Measurements from ENCODE around the gene C1orf232. TPM values are rescaled to one million over a fixed set of nuclear protein-coding genes. Genes with fewer than 3 reads are reported as not detected.

The C1orf232 gene
- total and polyA plus RNA-seq, 2 of the 4 experiments (the other 2 are of a cell fraction) = not detected

DNA sequence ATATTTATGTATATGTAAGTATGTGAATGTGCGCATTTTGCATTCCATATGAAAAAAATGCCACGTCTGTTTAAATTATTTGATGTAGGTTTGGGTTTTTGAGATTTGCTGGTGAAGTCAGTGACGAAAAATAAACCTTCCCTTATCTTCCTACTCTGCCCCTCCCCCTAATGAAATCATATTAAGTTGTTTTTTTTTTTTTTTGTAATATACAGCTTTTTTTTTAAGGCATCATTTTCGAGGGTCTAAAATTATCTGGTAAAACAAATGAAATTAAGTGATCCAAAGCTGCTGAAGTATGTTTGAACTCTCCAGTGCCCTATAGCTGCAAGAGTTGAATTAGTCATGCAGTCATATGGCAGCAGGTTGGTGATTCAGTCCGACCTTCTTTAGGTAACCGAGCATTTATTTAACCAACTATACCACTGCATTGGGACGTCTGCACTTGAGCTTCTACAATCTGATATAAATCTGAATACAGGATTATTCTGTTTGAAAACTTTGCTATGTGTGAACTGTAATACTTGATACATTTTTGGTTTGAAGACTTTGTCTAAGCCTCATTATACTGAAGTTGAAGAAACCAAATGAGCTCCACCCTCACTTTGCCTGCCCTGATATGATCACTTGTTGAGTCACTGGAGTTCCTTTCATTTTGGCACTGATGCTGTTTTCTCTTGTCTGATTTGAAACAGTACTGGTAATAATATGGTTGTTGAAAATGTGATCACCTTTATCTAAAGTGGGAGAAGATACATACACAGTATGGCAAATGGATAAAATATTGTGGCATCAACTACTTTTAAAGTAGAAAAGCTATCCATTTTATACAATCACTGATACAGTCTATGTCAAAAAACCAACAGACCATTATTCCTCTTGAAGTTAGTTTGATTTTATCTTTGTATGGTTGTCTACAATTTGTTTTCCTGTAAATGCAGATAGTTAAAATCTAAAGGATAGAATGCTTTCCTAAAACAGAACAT, 45.5 kb downstream of the C1orf232 start:
- Histone ChIP-seq H2AK9ac (replicated peaks; ENCODE audit: low read depth, low read length, poor library complexity) (no peak overlapping the region), H4K91ac (ENCODE audit: insufficient read depth, low read depth, low read length) (no peak overlapping the region), H3K4me1 (ENCODE audit: control insufficient read depth, insufficient read depth, low read length) (0 out of 2 replicates have a peak, but pooled peaks cover 1% of the 10 kb centered on the region), H3K9ac (ENCODE audit: low read depth, low read length) (no peak overlapping the region), H3K18ac (ENCODE audit: low read depth, low read length) (no peak overlapping the region), H3K36me3 (ENCODE audit: control insufficient read depth, insufficient read depth, low read length) (peaks cover 4% of the 10 kb centered on the region; the same call in 1 of the 2 replicates), H3K4ac (ENCODE audit: low read depth, low read length) (no peak overlapping the region), H2BK20ac (ENCODE audit: low read depth, low read length) (no peak overlapping the region), H2BK5ac (ENCODE audit: low read depth, low read length, poor library complexity, severe bottlenecking) (no peak overlapping the region), H3K14ac (replicated peaks; ENCODE audit: low read depth, low read length) (no peak overlapping the region), H3K27ac (ENCODE audit: insufficient read depth, low read length) (no peak overlapping the region), H4K20me1 (ENCODE audit: insufficient read depth, low read length) (no peaks in the 10 kb centered on the region), H2AK5ac (ENCODE audit: low read depth, low read length) (no peak overlapping the region), H2BK120ac (ENCODE audit: low read depth, low read length) (no peak overlapping the region), H3K4me3 (ENCODE audit: insufficient read depth, low read depth, low read length) (no peak overlapping the region), H4K5ac (ENCODE audit: low read depth, low read length) (no peak overlapping the region), H3K4me2 (ENCODE audit: low read depth, low read length) (no peak overlapping the region), H3K79me1 (ENCODE audit: low read depth in 1 of 2, low read length in 2 of 2) (no peaks in the 10 kb centered on the region; a peak in 1 of 4 replicates), H3K27me3 (ENCODE audit: control insufficient read depth, insufficient read depth, low read length) (0 out of 2 replicates have a peak, but pooled peaks cover 2% of the 10 kb centered on the region), H3K9me1 (ENCODE audit: insufficient read depth, low read length) (peaks cover 3% of the 10 kb centered on the region; the same call in 1 of the 2 replicates), H3K56ac (ENCODE audit: extremely low read depth, insufficient read depth, low read length) (no peak overlapping the region), H2AFZ (replicated peaks; ENCODE audit: low read length, poor library complexity) (no peak overlapping the region), H3K9me3 (ENCODE audit: control insufficient read depth, insufficient read depth, low read length) (no peaks in the 10 kb centered on the region), H3K23ac (ENCODE audit: low read depth, low read length) (no peak overlapping the region), H4K8ac (ENCODE audit: low read depth in 2 of 2, low read length in 2 of 2) (no peak overlapping the region), H2BK15ac (ENCODE audit: low read depth, low read length) (no peak overlapping the region)
- in situ Hi-C loops (cut with MboI; ENCODE audit: low sequenced_read_pairs) = no loop called here
- ATAC-seq (ENCODE audit: low read depth) = peak; percentile 57; the same call in 1 of the 2 replicates
- no CpG with 5 or more reads among the region's 7 CpGs for WGBS, 2 experiments (ENCODE audit: extremely low coverage in 2 of 2, insufficient read length in 1 of 2)
- DNase-seq = peak; percentile 73
- TF ChIP-seq RFX5 (IDR thresholded peaks at IDR 0.05; ENCODE audit: low read depth, low read length) (no peak), SMC3 (IDR thresholded peaks at IDR 0.05; ENCODE audit: low read depth, low read length) (no peak), MXI1 (IDR thresholded peaks at IDR 0.05; ENCODE audit: borderline replicate concordance, low read depth, low read length) (no peak), CHD1 (IDR thresholded peaks at IDR 0.05; ENCODE audit: low read depth, low read length) (no peak), CEBPB (IDR thresholded peaks at IDR 0.05; ENCODE audit: low read depth, low read length) (peak; percentile 36; the same call in 1 of the 2 replicates), FOS (IDR thresholded peaks at IDR 0.05; ENCODE audit: low read depth, low read length) (no peak), NFE2L2 (IDR thresholded peaks at IDR 0.05; ENCODE audit: low read depth, low read length) (no peak), RAD21 (IDR thresholded peaks at IDR 0.05; ENCODE audit: low read length) (no peak)
- TF ChIP-seq, protein P1, sequence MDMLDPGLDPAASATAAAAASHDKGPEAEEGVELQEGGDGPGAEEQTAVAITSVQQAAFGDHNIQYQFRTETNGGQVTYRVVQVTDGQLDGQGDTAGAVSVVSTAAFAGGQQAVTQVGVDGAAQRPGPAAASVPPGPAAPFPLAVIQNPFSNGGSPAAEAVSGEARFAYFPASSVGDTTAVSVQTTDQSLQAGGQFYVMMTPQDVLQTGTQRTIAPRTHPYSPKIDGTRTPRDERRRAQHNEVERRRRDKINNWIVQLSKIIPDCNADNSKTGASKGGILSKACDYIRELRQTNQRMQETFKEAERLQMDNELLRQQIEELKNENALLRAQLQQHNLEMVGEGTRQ (IDR thresholded peaks at IDR 0.05; ENCODE audit: low read depth, low read length) = no peak
- intact Hi-C loops (cut with micrococcal nuclease) = no loop called here
- dilution Hi-C loops (cut with HindIII; ENCODE audit: low sequenced_read_pairs, unreplicated experiment) = no loop called here
- POLR2A ChIA-PET (ENCODE audit: unreplicated experiment) = no interaction called here
- BruUV-seq (replicated peaks) = no TSS peak
- CTCF ChIA-PET = interaction anchor here (0.8 to 1.7 kb wide), 2 partner anchors 22 to 88 kb away, joined by 3 to 9 read pairs; no protein-coding TSS in a partner anchor

All from IMR-90 (cell line).